Glutamatergic neuron (in vitro differentiated cells): ENCODE results near the gene PAQR5. TPM values are rescaled to one million over a fixed set of nuclear protein-coding genes. Genes with fewer than 3 reads are reported as not detected.

ENCODE experiments used
- DNase-seq: peaks from one replicate; pipeline ENCODE4 v3.0.0; 2022
- H3K27ac Mint-ChIP-seq: one replicate; pipeline ENCODE4 v1.8.0; 2020; ENCODE audit warnings: mild to moderate bottlenecking, mixed read lengths, inconsistent platforms; ENCODE audit not compliant: unreplicated experiment
- H3K27me3 Mint-ChIP-seq: one replicate; pipeline ENCODE4 v1.8.0; 2020; ENCODE audit warnings: mild to moderate bottlenecking, moderate library complexity, mixed read lengths, inconsistent platforms; ENCODE audit not compliant: unreplicated experiment
- H3K36me3 Mint-ChIP-seq: one replicate; pipeline ENCODE4 v1.8.0; 2020; ENCODE audit warnings: mild to moderate bottlenecking, mixed read lengths, inconsistent platforms; ENCODE audit not compliant: unreplicated experiment
- H3K4me1 Mint-ChIP-seq: one replicate; pipeline ENCODE4 v1.8.0; 2020; ENCODE audit warnings: mild to moderate bottlenecking, low read depth, mixed read lengths, inconsistent platforms; ENCODE audit not compliant: unreplicated experiment
- H3K4me3 Mint-ChIP-seq: one replicate; pipeline ENCODE4 v1.8.0; 2020; ENCODE audit warnings: mild to moderate bottlenecking, mixed read lengths, inconsistent platforms; ENCODE audit not compliant: unreplicated experiment
- H3K9me3 Mint-ChIP-seq: one replicate; pipeline ENCODE4 v1.8.0; 2020; ENCODE audit warnings: mild to moderate bottlenecking, moderate library complexity, mixed read lengths, inconsistent platforms; ENCODE audit not compliant: unreplicated experiment
- CTCF ChIP-seq: fragments of 200-600 bp; sonication (generic); IDR thresholded peaks from one replicate; pipeline ENCODE4 v1.5.0; 2021; ENCODE audit not compliant: partially characterized antibody, unreplicated experiment
- total RNA-seq: library from RNA; stranded (reverse); fragmentation: NEBNext Ultra II Directional; extraction: Animal tissue kit (Norgen Biotek cat#: 25700); gene quantifications from one replicate; pipeline ENCODE4 v1.2.1, GENCODE V29; 2021; ENCODE audit not compliant: unreplicated experiment

The PAQR5 gene
- total RNA-seq, 1 donor from 2014 or later = not detected

GRCh38 chr15:69424001-69424400 lies 125.3 kb downstream of the PAQR5 start:
- TF ChIP-seq CTCF = no peak
- no peaks in the 10 kb centered on the region for H3K4me1 Mint-ChIP-seq
- H3K36me3 Mint-ChIP-seq = no peaks in the 10 kb centered on the region
- no peak overlapping the region for H3K4me3 Mint-ChIP-seq
- no peak overlapping the region for H3K27ac Mint-ChIP-seq
- no peaks in the 10 kb centered on the region for H3K27me3 Mint-ChIP-seq
- H3K9me3 Mint-ChIP-seq = no peaks in the 10 kb centered on the region
- DNase-seq = no peak

- Mint-ChIP-seq H3K4me1 (no peaks in the 10 kb centered on the region), H3K9me3 (no peaks in the 10 kb centered on the region), H3K36me3 (no peaks in the 10 kb centered on the region), H3K4me3 (no peak overlapping the region), H3K27me3 (no peaks in the 10 kb centered on the region), H3K27ac (no peak overlapping the region)
- DNase-seq = no peak
- TF ChIP-seq CTCF = no peak
These were observed 126.2 kb downstream of the PAQR5 start for GRCh38 chr15:69424748-69425413.

DNA sequence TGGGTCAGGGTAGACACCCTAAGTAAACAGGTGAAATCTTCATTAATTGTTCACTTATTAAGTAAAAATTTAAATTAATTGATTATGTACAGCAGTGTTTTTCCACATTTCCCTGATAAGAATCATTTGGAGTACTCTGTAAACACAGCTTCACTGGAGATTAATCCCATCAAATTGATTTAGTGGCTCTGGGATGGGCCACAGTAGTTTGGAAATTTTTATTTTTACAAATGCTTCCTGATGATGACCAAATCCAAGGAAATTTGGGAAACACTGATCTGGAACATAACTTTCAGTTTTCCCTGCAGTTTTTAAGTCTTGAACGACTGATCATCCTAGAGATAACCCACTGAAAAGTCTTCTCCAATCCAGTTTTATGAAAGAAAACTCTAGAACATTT lies 135.1 kb downstream of the PAQR5 start:
- TF ChIP-seq CTCF = no peak
- H3K4me3 Mint-ChIP-seq = no peak overlapping the region
- H3K27me3 Mint-ChIP-seq = no peaks in the 10 kb centered on the region
- DNase-seq = no peak
- H3K4me1 Mint-ChIP-seq = no peaks in the 10 kb centered on the region
- H3K36me3 Mint-ChIP-seq = no peaks in the 10 kb centered on the region
- H3K9me3 Mint-ChIP-seq = no peaks in the 10 kb centered on the region
- H3K27ac Mint-ChIP-seq = no peak overlapping the region

GRCh38 chr15:69434238-69434637 lies 135.5 kb downstream of the PAQR5 start:
- no peak overlapping the region for H3K27ac Mint-ChIP-seq
- no peak for DNase-seq
- no peaks in the 10 kb centered on the region for H3K36me3 Mint-ChIP-seq
- H3K4me1 Mint-ChIP-seq = no peaks in the 10 kb centered on the region
- no peak overlapping the region for H3K4me3 Mint-ChIP-seq
- H3K9me3 Mint-ChIP-seq = no peaks in the 10 kb centered on the region
- no peaks in the 10 kb centered on the region for H3K27me3 Mint-ChIP-seq
- no peak for TF ChIP-seq CTCF

GRCh38 chr15:69434679-69435078 lies 136.0 kb downstream of the PAQR5 start:
- no peaks in the 10 kb centered on the region for H3K27me3 Mint-ChIP-seq
- no peak for TF ChIP-seq CTCF
- H3K4me1 Mint-ChIP-seq = no peaks in the 10 kb centered on the region
- H3K27ac Mint-ChIP-seq = no peak overlapping the region
- H3K9me3 Mint-ChIP-seq = no peaks in the 10 kb centered on the region
- no peaks in the 10 kb centered on the region for H3K36me3 Mint-ChIP-seq
- DNase-seq = no peak
- no peak overlapping the region for H3K4me3 Mint-ChIP-seq
